ENCODE data around the gene COA8. TPM values are rescaled to one million over a fixed set of nuclear protein-coding genes. Genes with fewer than 3 reads are reported as not detected.

The COA8 gene
- total and polyA plus RNA-seq, 7 experiments from 2014 or later, result 13.6 to 51.3 (median 25.5) TPM

GRCh38 chr14:103563844-103564505 lies 1.2 kb downstream of the COA8 start:
- H3K4me1 Mint-ChIP-seq, result peaks cover 36 to 66% (median 55%) of the 10 kb centered on the region in 7 donors
- H3K4me3 ChIP-seq (ENCODE audit: low read length), result peak overlapping the region; percentile 91
- CTCF ChIA-PET, result interaction anchor here (0.6 kb wide), 2 partner anchors 43 to 62 kb away, joined by 3 read pairs; no protein-coding TSS in a partner anchor

GRCh38 chr14:103568952-103569351 lies 6.2 kb downstream of the COA8 start:
- H3K9me3 Mint-ChIP-seq, result no peaks in the 10 kb centered on the region
- no peak for DNase-seq
- no peaks in the 10 kb centered on the region for H3K27me3 ChIP-seq (ENCODE audit: control insufficient read depth in 2 of 2, insufficient read depth in 2 of 2, low read length in 2 of 2)
- ChIA-PET POLR2A (no interaction called here), CTCF (interaction anchor here (0.7 kb wide), 1 partner anchor 111 kb away, joined by 3 read pairs; no protein-coding TSS in a partner anchor)
- H3K4me3 Mint-ChIP-seq, result no peak overlapping the region
- intact Hi-C loops (cut with micrococcal nuclease), result no loop called here
- H3K4me1 ChIP-seq (ENCODE audit: control insufficient read depth in 2 of 2, insufficient read depth in 2 of 2, low read length in 2 of 2), result peaks cover 3% of the 10 kb centered on the region in 2 donors
- H3K9me3 ChIP-seq (ENCODE audit: control insufficient read depth in 2 of 3, low read length in 3 of 3), result no peaks in the 10 kb centered on the region
- H3K27ac Mint-ChIP-seq, result no peak overlapping the region
- ATAC-seq, result no peak
- H3K27me3 Mint-ChIP-seq, result no peaks in the 10 kb centered on the region
- peaks cover 0 to 31% (median 19%) of the 10 kb centered on the region in 7 donors for H3K4me1 Mint-ChIP-seq
- no peak overlapping the region for H3K27ac ChIP-seq (ENCODE audit: low read depth, low read length)
- H3K36me3 ChIP-seq (ENCODE audit: control insufficient read depth in 2 of 3, insufficient read depth in 3 of 3, low read length in 3 of 3), result peaks cover 0 to 10% (median 0%) of the 10 kb centered on the region in 3 experiments
- H3K36me3 Mint-ChIP-seq, result peaks cover 0 to 4% (median 0%) of the 10 kb centered on the region in 5 donors
- no peak overlapping the region for H3K4me3 ChIP-seq (ENCODE audit: low read length)

More at GRCh38 chr14:103563844-103564505, 1.2 kb downstream of the COA8 start:
- Mint-ChIP-seq H3K9me3 (peaks cover 0 to 1% (median 0%) of the 10 kb centered on the region in 11 donors), H3K4me3 (peak overlapping the region; percentile 82 to 98 (median 94)), H3K27ac (peak overlapping the region; percentile 49 to 93 (median 88)), H3K27me3 (no peaks in the 10 kb centered on the region), H3K36me3 (peaks cover 0 to 10% (median 5%) of the 10 kb centered on the region in 5 donors)
- ATAC-seq (no peak), DNase-seq (no peak)
- Histone ChIP-seq H3K36me3 (ENCODE audit: control insufficient read depth in 2 of 3, insufficient read depth in 3 of 3, low read length in 3 of 3) (peaks cover 8 to 30% (median 11%) of the 10 kb centered on the region in 3 experiments), H3K27ac (ENCODE audit: low read depth, low read length) (peak overlapping the region; percentile 87), H3K27me3 (ENCODE audit: control insufficient read depth in 2 of 2, insufficient read depth in 2 of 2, low read length in 2 of 2) (no peaks in the 10 kb centered on the region), H3K4me1 (ENCODE audit: control insufficient read depth in 2 of 2, insufficient read depth in 2 of 2, low read length in 2 of 2) (peaks cover 32 to 37% of the 10 kb centered on the region in 2 donors), H3K9me3 (ENCODE audit: control insufficient read depth in 2 of 3, low read length in 3 of 3) (no peaks in the 10 kb centered on the region)
- POLR2A ChIA-PET, result interaction anchor here (0.6 kb wide), 1 partner anchor 1494 kb away, joined by 4 read pairs; no protein-coding TSS in a partner anchor
- intact Hi-C loops (cut with micrococcal nuclease), result loop anchor here (2.0 to 5.0 kb wide), 4 partner anchors 35 to 358 kb away; partner anchors contain the start of genes KLC1 (in 2 of the 2) and TRMT61A (in 1 of the 2)

- H3K27ac Mint-ChIP-seq, result no peak overlapping the region
These were observed 6.6 kb downstream of the COA8 start for GRCh38 chr14:103569408-103569807.

GRCh38 chr14:103574104-103574503 lies 11.3 kb downstream of the COA8 start:
- POLR2A ChIA-PET, result no interaction called here
- Mint-ChIP-seq H3K4me1 (peaks cover 0 to 3% (median 0%) of the 10 kb centered on the region in 7 donors), H3K27ac (no peak overlapping the region), H3K9me3 (no peaks in the 10 kb centered on the region), H3K27me3 (no peaks in the 10 kb centered on the region), H3K4me3 (no peak overlapping the region), H3K36me3 (peaks cover 5 to 17% (median 11%) of the 10 kb centered on the region in 5 donors)
- H3K4me3 ChIP-seq (ENCODE audit: low read length), result no peak overlapping the region
- DNase-seq, result no peak
- H3K4me1 ChIP-seq (ENCODE audit: control insufficient read depth in 2 of 2, insufficient read depth in 2 of 2, low read length in 2 of 2), result no peaks in the 10 kb centered on the region
- CTCF ChIA-PET, result interaction anchor here (0.6 to 1.1 kb wide), 4 partner anchors 27 to 1066 kb away, joined by 3 to 7 read pairs (median 4); no protein-coding TSS in a partner anchor
- H3K27ac ChIP-seq (ENCODE audit: low read depth, low read length), result no peak overlapping the region
- no peak for ATAC-seq
- no peaks in the 10 kb centered on the region for H3K9me3 ChIP-seq (ENCODE audit: control insufficient read depth in 2 of 3, low read length in 3 of 3)
- peaks cover 0 to 48% (median 3%) of the 10 kb centered on the region in 3 experiments for H3K36me3 ChIP-seq (ENCODE audit: control insufficient read depth in 2 of 3, insufficient read depth in 3 of 3, low read length in 3 of 3)
- H3K27me3 ChIP-seq (ENCODE audit: control insufficient read depth in 2 of 2, insufficient read depth in 2 of 2, low read length in 2 of 2), result no peaks in the 10 kb centered on the region
- intact Hi-C loops (cut with micrococcal nuclease), result loop anchor here in 1 of 2 donors (5.0 kb wide), 2 partner anchors 233 to 503 kb away; no protein-coding TSS in a partner anchor

More at GRCh38 chr14:103569408-103569807, 6.6 kb downstream of the COA8 start:
- CTCF ChIA-PET, result interaction anchor here (0.7 kb wide), 1 partner anchor 110 kb away, joined by 3 read pairs; no protein-coding TSS in a partner anchor
- POLR2A ChIA-PET, result no interaction called here
- Histone ChIP-seq H3K36me3 (ENCODE audit: control insufficient read depth in 2 of 3, insufficient read depth in 3 of 3, low read length in 3 of 3) (peaks cover 0 to 14% (median 0%) of the 10 kb centered on the region in 3 experiments), H3K9me3 (ENCODE audit: control insufficient read depth in 2 of 3, low read length in 3 of 3) (no peaks in the 10 kb centered on the region), H3K4me3 (ENCODE audit: low read length) (no peak overlapping the region), H3K27me3 (ENCODE audit: control insufficient read depth in 2 of 2, insufficient read depth in 2 of 2, low read length in 2 of 2) (no peaks in the 10 kb centered on the region), H3K4me1 (ENCODE audit: control insufficient read depth in 2 of 2, insufficient read depth in 2 of 2, low read length in 2 of 2) (no peaks in the 10 kb centered on the region), H3K27ac (ENCODE audit: low read depth, low read length) (no peak overlapping the region)
- ATAC-seq (no peak), DNase-seq (no peak)
- Mint-ChIP-seq H3K36me3 (peaks cover 2 to 7% (median 2%) of the 10 kb centered on the region in 5 donors), H3K27me3 (no peaks in the 10 kb centered on the region), H3K4me3 (no peak overlapping the region), H3K4me1 (peaks cover 0 to 28% (median 16%) of the 10 kb centered on the region in 7 donors), H3K9me3 (no peaks in the 10 kb centered on the region)
- intact Hi-C loops (cut with micrococcal nuclease), result no loop called here

- H3K27me3 Mint-ChIP-seq, result no peaks in the 10 kb centered on the region
- no peak overlapping the region for H3K4me3 ChIP-seq (ENCODE audit: low read length)
- ChIA-PET POLR2A (interaction anchor here (1.1 kb wide), 1 partner anchor 33 kb away, joined by 3 read pairs; no protein-coding TSS in a partner anchor), CTCF (interaction anchor here (1.1 kb wide), 1 partner anchor 28 kb away, joined by 3 read pairs; no protein-coding TSS in a partner anchor)
- H3K36me3 Mint-ChIP-seq, result peaks cover 5 to 17% (median 11%) of the 10 kb centered on the region in 5 donors
- intact Hi-C loops (cut with micrococcal nuclease), result loop anchor here in 1 of 2 donors (5.0 kb wide), 2 partner anchors 233 to 503 kb away; no protein-coding TSS in a partner anchor
- no peak overlapping the region for H3K4me3 Mint-ChIP-seq
- H3K4me1 Mint-ChIP-seq, result peaks cover 0 to 3% (median 0%) of the 10 kb centered on the region in 7 donors
- H3K4me1 ChIP-seq (ENCODE audit: control insufficient read depth in 2 of 2, insufficient read depth in 2 of 2, low read length in 2 of 2), result no peaks in the 10 kb centered on the region
- peaks cover 0 to 48% (median 3%) of the 10 kb centered on the region in 3 experiments for H3K36me3 ChIP-seq (ENCODE audit: control insufficient read depth in 2 of 3, insufficient read depth in 3 of 3, low read length in 3 of 3)
- peak overlapping the region in 2 of 9 donors; percentile 12 to 80 for H3K27ac Mint-ChIP-seq
- no peaks in the 10 kb centered on the region for H3K9me3 ChIP-seq (ENCODE audit: control insufficient read depth in 2 of 3, low read length in 3 of 3)
- no peak for DNase-seq
- ATAC-seq, result no peak
- H3K27ac ChIP-seq (ENCODE audit: low read depth, low read length), result no peak overlapping the region
- H3K9me3 Mint-ChIP-seq, result no peaks in the 10 kb centered on the region
- H3K27me3 ChIP-seq (ENCODE audit: control insufficient read depth in 2 of 2, insufficient read depth in 2 of 2, low read length in 2 of 2), result no peaks in the 10 kb centered on the region
These were observed 12.0 kb downstream of the COA8 start for GRCh38 chr14:103574707-103575285.

- Histone ChIP-seq H3K4me1 (ENCODE audit: control insufficient read depth in 2 of 2, insufficient read depth in 2 of 2, low read length in 2 of 2) (no peaks in the 10 kb centered on the region), H3K9me3 (ENCODE audit: control insufficient read depth in 2 of 3, low read length in 3 of 3) (no peaks in the 10 kb centered on the region), H3K27ac (ENCODE audit: low read depth, low read length) (no peak overlapping the region), H3K4me3 (ENCODE audit: low read length) (no peak overlapping the region), H3K36me3 (ENCODE audit: control insufficient read depth in 2 of 3, insufficient read depth in 3 of 3, low read length in 3 of 3) (peaks cover 0 to 55% (median 3%) of the 10 kb centered on the region in 3 experiments), H3K27me3 (ENCODE audit: control insufficient read depth in 2 of 2, insufficient read depth in 2 of 2, low read length in 2 of 2) (no peaks in the 10 kb centered on the region)
- POLR2A ChIA-PET, result interaction anchor here (1.0 kb wide), 1 partner anchor 12 kb away, joined by 3 read pairs; no protein-coding TSS in a partner anchor
- no peak for ATAC-seq
- CTCF ChIA-PET, result interaction anchor here (0.8 kb wide), 1 partner anchor 1775 kb away, joined by 3 read pairs; no protein-coding TSS in a partner anchor
- intact Hi-C loops (cut with micrococcal nuclease), result no loop called here
- H3K27me3 Mint-ChIP-seq, result no peaks in the 10 kb centered on the region
- H3K4me3 Mint-ChIP-seq, result no peak overlapping the region
- H3K36me3 Mint-ChIP-seq, result peaks cover 5 to 22% (median 11%) of the 10 kb centered on the region in 5 donors
- H3K9me3 Mint-ChIP-seq, result no peaks in the 10 kb centered on the region
- peaks cover 0 to 2% (median 0%) of the 10 kb centered on the region in 7 donors for H3K4me1 Mint-ChIP-seq
- DNase-seq, result no peak
- H3K27ac Mint-ChIP-seq, result no peak overlapping the region
These were observed 13.7 kb downstream of the COA8 start for GRCh38 chr14:103576371-103577024.
